IPS-18a (cell line): ENCODE data around the gene TBC1D26.
"Not testable (repeated sequence)": the region's sequence is repeated elsewhere in the genome, so short reads cannot be mapped to it uniquely, and the experiment has no call there.

ENCODE experiments used
- H3K27ac ChIP-seq: one replicate; pipeline ENCODE4 v1.5.1; 2013; ENCODE audit warnings: low read length
- H3K27me3 ChIP-seq: one replicate; pipeline ENCODE4 v1.6.1; 2013; ENCODE audit warnings: mild to moderate bottlenecking, low read length; ENCODE audit not compliant: control insufficient read depth, insufficient read depth
- H3K36me3 ChIP-seq: one replicate; pipeline ENCODE4 v1.6.1; 2013; ENCODE audit warnings: low read depth, low read length; ENCODE audit not compliant: control insufficient read depth
- H3K4me1 ChIP-seq: one replicate; pipeline ENCODE4 v1.6.1; 2013; ENCODE audit warnings: low read depth, low read length; ENCODE audit not compliant: control insufficient read depth
- H3K4me3 ChIP-seq: one replicate; pipeline ENCODE4 v1.5.1; 2013; ENCODE audit warnings: low read length
- H3K9ac ChIP-seq: one replicate; pipeline ENCODE4 v1.6.1; 2013; ENCODE audit warnings: mild to moderate bottlenecking, low read length, moderate library complexity
- H3K9me3 ChIP-seq: one replicate; pipeline ENCODE4 v1.6.1; 2013; ENCODE audit warnings: low read depth, low read length; ENCODE audit not compliant: control insufficient read depth

Gene TBC1D26

DNA sequence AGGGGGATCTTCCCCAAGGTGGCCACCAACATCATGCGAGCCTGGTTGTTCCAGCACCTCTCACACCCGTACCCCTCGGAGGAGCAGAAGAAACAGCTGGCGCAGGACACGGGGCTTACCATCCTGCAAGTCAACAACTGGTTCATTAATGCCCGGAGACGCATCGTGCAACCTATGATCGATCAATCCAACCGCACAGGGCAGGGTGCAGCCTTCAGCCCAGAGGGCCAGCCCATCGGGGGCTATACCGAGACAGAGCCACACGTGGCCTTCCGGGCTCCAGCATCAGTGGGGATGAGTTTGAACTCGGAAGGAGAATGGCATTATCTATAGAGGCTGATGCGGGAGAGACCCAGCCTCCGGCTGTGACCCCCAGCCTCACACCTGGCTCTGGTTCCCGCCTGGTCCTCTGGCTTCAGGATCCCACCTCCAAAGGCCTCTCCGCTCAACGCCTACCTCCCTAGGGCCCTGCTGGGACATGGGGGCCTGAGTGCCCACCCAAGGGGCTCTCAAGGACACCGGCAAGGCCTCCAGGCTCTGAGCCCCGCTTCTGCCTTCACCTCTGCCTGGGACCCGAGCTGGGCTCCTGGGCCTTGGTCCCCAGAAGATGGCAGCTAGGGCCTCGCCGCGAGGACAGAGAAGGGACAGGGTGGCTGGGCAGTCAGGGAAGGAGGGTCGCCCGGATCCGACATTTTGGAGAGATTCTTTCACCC lies 55.4 kb downstream of the TBC1D26 start:
- H3K9ac ChIP-seq, H3K36me3 ChIP-seq, H3K4me1 ChIP-seq: not testable (repeated sequence)

DNA sequence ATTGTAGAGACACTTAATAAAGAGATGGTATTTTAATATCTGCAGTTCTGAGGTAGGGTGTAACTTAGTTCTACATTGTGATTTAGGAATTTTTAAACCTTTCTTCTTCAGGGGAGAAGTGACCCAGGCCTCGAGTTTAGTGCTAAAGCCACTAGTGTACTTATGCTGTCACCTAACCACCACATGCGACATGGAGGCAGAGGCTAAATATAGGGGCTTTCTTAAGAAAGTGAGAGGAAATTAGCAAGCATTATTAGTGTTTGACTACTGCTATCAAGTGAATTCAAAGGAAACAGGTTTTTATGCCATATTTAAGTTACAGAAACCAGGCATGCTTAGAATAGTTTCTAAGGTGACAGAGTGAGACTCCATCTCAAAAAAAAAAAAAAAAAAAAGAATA lies 56.3 kb downstream of the TBC1D26 start:
- H3K9ac ChIP-seq, H3K4me1 ChIP-seq, H3K4me3 ChIP-seq: not testable (repeated sequence)

More for the DNA sequence above, 55.4 kb downstream of the TBC1D26 start:
- not testable (repeated sequence) for H3K9me3 ChIP-seq, H3K4me3 ChIP-seq, H3K27ac ChIP-seq, H3K27me3 ChIP-seq

More for the DNA sequence above, 56.3 kb downstream of the TBC1D26 start:
- H3K27ac ChIP-seq, H3K36me3 ChIP-seq, H3K27me3 ChIP-seq, H3K9me3 ChIP-seq: not testable (repeated sequence)
